Heart left ventricle (tissue), 16 donors: ENCODE measurements around the gene MLH3. TPM values are rescaled to one million over a fixed set of nuclear protein-coding genes. Genes with fewer than 3 reads are reported as not detected.

Source experiments
- ATAC-seq, 4 donors: fragments of 200-7000 bp; cut with Tn5 transposase; one replicate each; pipeline ENCODE4 v1.9.1; 2020 to 2022; ENCODE audit warnings: moderate library complexity in 4 of 4, mild to moderate bottlenecking in 3 of 4, moderate number of reproducible peaks in 1 of 4
- DNase-seq, 5 donors: peaks; one replicate each; pipeline ENCODE4 v3.0.0-alpha.2; 2020
- H3K27ac ChIP-seq, 12 donors: fragments of 200-600 bp; sonication (generic) in 4 of 12; one replicate each; pipeline versions ENCODE4 v1.5.0 to v1.8.0; 2016 to 2022; ENCODE audit warnings: mild to moderate bottlenecking in 2 of 12
- H3K27me3 ChIP-seq, 9 donors: fragments of 200-600 bp; sonication (generic) in 2 of 9; one replicate each; pipeline versions ENCODE4 v1.5.1 to v1.8.0; 2016 to 2022; ENCODE audit warnings: mild to moderate bottlenecking in 3 of 9
- H3K36me3 ChIP-seq, 9 donors: fragments of 200-600 bp; sonication (generic) in 2 of 9; one replicate each; pipeline versions ENCODE4 v1.5.0 to v1.8.0; 2018 to 2022; ENCODE audit warnings: mild to moderate bottlenecking in 2 of 9
- H3K4me1 ChIP-seq, 12 donors: fragments of 200-600 bp; sonication (generic) in 4 of 12; one replicate each; pipeline versions ENCODE4 v1.5.0 to v1.8.0; 2016 to 2022; ENCODE audit warnings: mild to moderate bottlenecking in 3 of 12
- H3K4me3 ChIP-seq, 12 donors: fragments of 200-600 bp; sonication (generic) in 4 of 12; one replicate each; pipeline versions ENCODE4 v1.5.0 to v1.8.0; 2017 to 2022; ENCODE audit warnings: mild to moderate bottlenecking in 9 of 12, moderate library complexity in 4 of 12
- H3K9me3 ChIP-seq, 12 donors: fragments of 200-600 bp; sonication (generic) in 4 of 12; one replicate each; pipeline versions ENCODE4 v1.5.0 to v1.8.0; 2016 to 2022; ENCODE audit warnings: mild to moderate bottlenecking in 1 of 12
- CTCF ChIP-seq, 12 donors: fragments of 200-600 bp; sonication (generic) in 4 of 12; IDR thresholded peaks; one replicate each; pipeline versions ENCODE4 v1.5.0 to v1.8.0; 2018 to 2022; ENCODE audit warnings: antibody characterized with exemption in 12 of 12, mild to moderate bottlenecking in 5 of 12
- POLR2A ChIP-seq, 2 donors: fragments of 450-650 bp; IDR thresholded peaks; one replicate each; pipeline ENCODE4 v1.6.1; 2017; ENCODE audit warnings: antibody characterized with exemption in 2 of 2, mild to moderate bottlenecking in 2 of 2, moderate library complexity in 2 of 2
- WGBS, 4 donors: extraction: QIAGEN DNeasy Blood & Tissue Kit in 2 of 4; methylation state at CpG; one replicate each; pipeline versions ENCODE4 v1.1.5 to v1.1.7; 2013 to 2018; 5-methylcytosine and 5-hydroxymethylcytosine counted together
- intact Hi-C, 10 donors: fragments of 100-400 bp; cut with DNase I; formaldehyde crosslinking; loops; one replicate each; pipeline versions ENCODE4 v1.11.1 to v1.14.2; 2022
- polyA plus RNA-seq, 2 donors: library from polyadenylated mRNA; stranded (reverse); fragments of 200-250 nt; gene quantifications; one replicate each; pipeline ENCODE4 v1.2.3, GENCODE V29; 2013
- total RNA-seq, 9 donors: library from RNA; depleted of rRNA in 2 of 9; stranded (reverse); fragments of >200 nt in 2 of 9; fragmentation: NEBNext Ultra II Directional in 3 of 9; extraction: Animal tissue kit (Norgen Biotek cat#: 25700) in 3 of 9; gene quantifications; one replicate each; pipeline versions ENCODE4 v1.1.0 to v1.2.4, GENCODE V29; 2016 to 2023
- donor health status: ischemic (EF 13 %, LVEDD 7.1; RV severe dilation, severe dysfunction).
- donor health status: healthy with polysubstance abuse.
- donor health status: DM: no; HTN: yes; CAD: no.
- donor health status: DM: no; HTN: no; CAD: no.
- donor health status: ischemic (EF 25% LVEDD 6.9; RV normal size, moderate dysfunction).
- donor health status: ischemic (EF 25% LVEDD 5.7; RV mildly dilated, moderate dysfunction).
- donor health status: healthy.
- donor health status: DM: yes; HTN: yes; CAD: no.
- donor health status: ischemic (EF 35%, LVEDD 5.7; RV mildly dilated, moderate dysfunction).
- donor health status: nonischemic (EF 11% LVEDD 7.7; RV severe dilation, severe dysfunction).
- donor health status: DM: yes; HTN: yes; CAD: no.
- donor health status: PGD.
- donor health status: ischemic (EF 29% LVEDD 5.4; RV normal size, mild dysfunction).
- donor health status: nonischemic (EF 23%, LVEDD 6.1; RV moderate dilation, normal function).

MLH3 gene
- total and polyA plus RNA-seq, 11 donors, result 10.3 to 23.9 (median 15.2) TPM

GRCh38 chr14:74964787-74965485, 86.3 kb downstream of the MLH3 start:
- intact Hi-C loops, result no loop called here
- Histone ChIP-seq H3K4me1 (peaks cover 0 to 35% (median 16%) of the 10 kb centered on the region in 12 donors), H3K27ac (peak overlapping the region in 10 of 12 donors; percentile 26 to 83 (median 64)), H3K9me3 (no peaks in the 10 kb centered on the region), H3K36me3 (no peaks in the 10 kb centered on the region), H3K4me3 (no peak overlapping the region), H3K27me3 (no peaks in the 10 kb centered on the region)
- no peak for DNase-seq
- peak in 3 of 4 donors; percentile 37 to 78 (median 77) for ATAC-seq
- TF ChIP-seq POLR2A (IDR thresholded peaks at IDR 0.05) (no peak), CTCF (IDR thresholded peaks at IDR 0.05) (no peak)
- 55 to 68% (median 58%) methylated on average over 4 of the region's 4 CpGs for WGBS, 4 donors

Other genes with a start within 250 kb of the MLH3 start
- gene PROX2, start 175.3 kb downstream of the MLH3 start, total RNA-seq, result not detected
- gene PROX2, start 175.3 kb downstream of the MLH3 start, polyA plus RNA-seq, result not detected
- 100 to 1,000 TPM; 152 to 251 (median 209) TPM for gene DLST, start 169.6 kb downstream of the MLH3 start, total RNA-seq
- 100 to 1,000 TPM in 1 of 2 donors, 10 to 100 TPM in 1; 75.7 to 159 TPM for gene DLST, start 169.6 kb downstream of the MLH3 start, polyA plus RNA-seq
- gene RPS6KL1, start 128.2 kb downstream of the MLH3 start, total RNA-seq, result 10 to 100 TPM in 8 of 9 donors, 1 to 10 TPM in 1; 8.3 to 26.8 (median 17.8) TPM
- gene RPS6KL1, start 128.2 kb downstream of the MLH3 start, polyA plus RNA-seq, result 10 to 100 TPM; 12.0 to 18.6 TPM
- gene PGF, start 95.9 kb downstream of the MLH3 start, total RNA-seq, result 10 to 100 TPM in 2 of 9 donors, 1 to 10 TPM in 7; 4.1 to 30.4 (median 5.9) TPM
- gene PGF, start 95.9 kb downstream of the MLH3 start, polyA plus RNA-seq, result 1 to 10 TPM; 5.0 to 9.7 TPM
- gene EIF2B2, start 48.5 kb downstream of the MLH3 start, total RNA-seq, result 10 to 100 TPM; 26.2 to 40.9 (median 30.3) TPM
- gene EIF2B2, start 48.5 kb downstream of the MLH3 start, polyA plus RNA-seq, result 10 to 100 TPM; 16.0 to 68.8 TPM
- 10 to 100 TPM in 5 of 9 donors, 1 to 10 TPM in 4; 6.7 to 15.9 (median 10.9) TPM for gene ACYP1, start 12.6 kb upstream of the MLH3 start, total RNA-seq
- 10 to 100 TPM; 13.6 to 20.0 TPM for gene ACYP1, start 12.6 kb upstream of the MLH3 start, polyA plus RNA-seq
- 1 to 10 TPM; 3.4 to 9.5 (median 8.4) TPM for gene ZC2HC1C, start 18.2 kb upstream of the MLH3 start, total RNA-seq
- gene ZC2HC1C, start 18.2 kb upstream of the MLH3 start, polyA plus RNA-seq, result 10 to 100 TPM in 1 of 2 donors, 1 to 10 TPM in 1; 5.4 to 13.3 TPM
- 100 to 1,000 TPM in 4 of 9 donors, 10 to 100 TPM in 5; 69.0 to 114 (median 98.3) TPM for gene NEK9, start 75.6 kb upstream of the MLH3 start, total RNA-seq
- 10 to 100 TPM; 40.1 to 41.3 TPM for gene NEK9, start 75.6 kb upstream of the MLH3 start, polyA plus RNA-seq
- gene TMED10, start 125.1 kb upstream of the MLH3 start, total RNA-seq, result 100 to 1,000 TPM; 235 to 362 (median 275) TPM
- 100 to 1,000 TPM in 1 of 2 donors, 10 to 100 TPM in 1; 56.4 to 398 TPM for gene TMED10, start 125.1 kb upstream of the MLH3 start, polyA plus RNA-seq
- 100 to 1,000 TPM in 1 of 9 donors, 10 to 100 TPM in 6, 1 to 10 TPM in 2; 6.5 to 549 (median 28.6) TPM for gene FOS, start 227.4 kb upstream of the MLH3 start, total RNA-seq
- 10 to 100 TPM; 24.1 to 49.4 TPM for gene FOS, start 227.4 kb upstream of the MLH3 start, polyA plus RNA-seq